ENCODE measurements around the gene BST1.

BST1 gene

GRCh38 chr4:15702941-15703403 lies at the start of gene BST1:
TSS of gene BST1 (plus strand) at chr4:15703065. CDS start at chr4:15703145, 80 bp downstream.
- peak within 1 kb of the TSS; percentile 32 for H3K4me3 ChIP-seq (ENCODE audit: low read length)
- no peak for TF ChIP-seq CTCF (IDR thresholded peaks at IDR 0.05; ENCODE audit: insufficient read depth, low read depth, low read length, missing control alignments)

GRCh38 chr4:15653420-15653819 lies 49.4 kb upstream of the BST1 start:
- TF ChIP-seq CTCF (IDR thresholded peaks at IDR 0.05; ENCODE audit: insufficient read depth, low read depth, low read length, missing control alignments): no peak
- DNase-seq (ENCODE audit: low read depth): no peak
- H3K4me3 ChIP-seq (ENCODE audit: low read length): peak overlapping the region; percentile 79

More at GRCh38 chr4:15702941-15703403, at the start of gene BST1:
- peak; percentile 53 for DNase-seq (ENCODE audit: low read depth)

- TF ChIP-seq CTCF (IDR thresholded peaks at IDR 0.05; ENCODE audit: insufficient read depth, low read depth, low read length, missing control alignments): no peak
- peak overlapping the region; percentile 79 for H3K4me3 ChIP-seq (ENCODE audit: low read length)
- DNase-seq (ENCODE audit: low read depth): peak; percentile 46
Observed at GRCh38 chr4:15653864-15654592, 48.8 kb upstream of the BST1 start.

- no peak for TF ChIP-seq CTCF (IDR thresholded peaks at IDR 0.05; ENCODE audit: insufficient read depth, low read depth, low read length, missing control alignments)
- peak overlapping the region; percentile 79 for H3K4me3 ChIP-seq (ENCODE audit: low read length)
- peak; percentile 38 for DNase-seq (ENCODE audit: low read depth)
Observed at GRCh38 chr4:15654593-15655222, 48.2 kb upstream of the BST1 start.

- no peak for TF ChIP-seq CTCF (IDR thresholded peaks at IDR 0.05; ENCODE audit: insufficient read depth, low read depth, low read length, missing control alignments)
- peak; percentile 86 for DNase-seq (ENCODE audit: low read depth)
- peak within 1 kb of the TSS; percentile 79 for H3K4me3 ChIP-seq (ENCODE audit: low read length)
Observed at GRCh38 chr4:15655223-15656037, 47.4 kb upstream of the BST1 start, which contains the start of gene FBXL5. TSS of gene FBXL5 (minus strand) at chr4:15655357. CDS start at chr4:15655287, 70 bp downstream.

GRCh38 chr4:15656038-15656470 lies 46.8 kb upstream of the BST1 start:
- H3K4me3 ChIP-seq (ENCODE audit: low read length): peak overlapping the region; percentile 50
- DNase-seq (ENCODE audit: low read depth): no peak
- TF ChIP-seq CTCF (IDR thresholded peaks at IDR 0.05; ENCODE audit: insufficient read depth, low read depth, low read length, missing control alignments): no peak
